GM23338 (cell line): ENCODE data around the gene TRMT10B. TPM values are rescaled to one million over a fixed set of nuclear protein-coding genes. Genes with fewer than 3 reads are reported as not detected.

Source experiments
- ETS1 ChIP-seq: IDR thresholded peaks from 2 replicates; pipeline ENCODE4 v1.6.1; 2016; ENCODE audit warnings: antibody characterized with exemption
- NANOG ChIP-seq: IDR thresholded peaks from 2 replicates; pipeline ENCODE4 v1.6.1; 2016; ENCODE audit warnings: antibody characterized with exemption, borderline replicate concordance
- REST ChIP-seq: IDR thresholded peaks from one replicate; pipeline ENCODE4 v1.6.1; 2018; ENCODE audit warnings: antibody characterized with exemption; ENCODE audit not compliant: unreplicated experiment
- STAT1 ChIP-seq: IDR thresholded peaks from one replicate; pipeline ENCODE4 v1.6.1; 2016; ENCODE audit warnings: antibody characterized with exemption; ENCODE audit not compliant: unreplicated experiment
- ZNF114 ChIP-seq: fragments of 250-450 bp; sonication (Bioruptor Pico); IDR thresholded peaks from 2 replicates; pipeline ENCODE4 v1.5.0; 2020; ENCODE audit warnings: mild to moderate bottlenecking, moderate library complexity
- ZNF462 ChIP-seq: fragments of 250-450 bp; sonication (Bioruptor Pico); IDR thresholded peaks from 2 replicates; pipeline ENCODE4 v1.5.0; 2020; ENCODE audit warnings: mild to moderate bottlenecking, moderate library complexity
- polyA plus RNA-seq: library from polyadenylated mRNA; unstranded; fragments of >200 nt; fragmentation: Nextera tagmentation; extraction: Ambion mirVana; gene quantifications from 2 replicates; pipeline ENCODE4 v1.2.1, GENCODE V29; 2016
- total RNA-seq: library from RNA; depleted of rRNA; stranded (reverse); fragments of >200 nt; shearing (Covaris generic); gene quantifications from 2 replicates; pipeline ENCODE4 v1.2.3, GENCODE V29; 2014

Gene TRMT10B
- total and polyA plus RNA-seq, 2 experiments from 2014 or later: 3.1 to 10.8 TPM

GRCh38 chr9:37778534-37778933 is 24.9 kb downstream of the TRMT10B start (continued):
- no peak for TF ChIP-seq ZNF462 (CRISPR knock-in tag)
- no peak for TF ChIP-seq STAT1
- no peak for TF ChIP-seq NANOG
- no peak for TF ChIP-seq ZNF114 (CRISPR knock-in tag)
- TF ChIP-seq REST: no peak
- TF ChIP-seq ETS1: no peak
